HUES64 (cell line): ENCODE data around the gene NEIL3.

Experiments used
- H3K27ac ChIP-seq: 2 replicates; pipeline ENCODE4 v1.7.0; 2013; ENCODE audit warnings: low read depth, low read length, inconsistent platforms
- H3K27me3 ChIP-seq: 2 replicates; pipeline ENCODE4 v1.6.1; 2013; ENCODE audit warnings: mild to moderate bottlenecking, low read length; ENCODE audit not compliant: insufficient read depth
- H3K36me3 ChIP-seq: 2 replicates; pipeline ENCODE4 v1.6.1; 2013; ENCODE audit warnings: mild to moderate bottlenecking, low read length; ENCODE audit not compliant: insufficient read depth
- H3K4me1 ChIP-seq: 2 replicates; pipeline ENCODE4 v1.6.1; 2013; ENCODE audit warnings: mild to moderate bottlenecking, low read length, moderate library complexity; ENCODE audit not compliant: insufficient read depth
- H3K4me3 ChIP-seq: 2 replicates; pipeline ENCODE4 v1.5.1; 2013; ENCODE audit warnings: mild to moderate bottlenecking, low read length, moderate library complexity
- H3K9ac ChIP-seq: 2 replicates; pipeline ENCODE4 v1.6.1; 2013; ENCODE audit warnings: mild to moderate bottlenecking, low read depth, low read length
- H3K9me3 ChIP-seq: 2 replicates; pipeline ENCODE4 v1.6.1; 2013; ENCODE audit warnings: low read depth, low read length; ENCODE audit not compliant: insufficient read depth
- WGBS: fragments of 150-250, 120-280 bp; methylation state at CpG from one replicate; pipeline ENCODE4 v1.1.7; 2013; ENCODE audit warnings: missing lambda C conversion rate; 5-methylcytosine and 5-hydroxymethylcytosine counted together

NEIL3 gene

GRCh38 chr4:177282284-177282835, 27.3 kb upstream of the NEIL3 start:
- WGBS = 92% methylated on average over 5 of the region's 5 CpGs

GRCh38 chr4:177283167-177283566, 26.5 kb upstream of the NEIL3 start:
- Histone ChIP-seq H3K9me3 (no peaks in the 10 kb centered on the region), H3K4me1 (no peaks in the 10 kb centered on the region), H3K9ac (no peak overlapping the region), H3K36me3 (no peaks in the 10 kb centered on the region), H3K27ac (no peak overlapping the region), H3K27me3 (no peaks in the 10 kb centered on the region), H3K4me3 (no peak overlapping the region)
- 93% methylated on average over 2 of the region's 2 CpGs for WGBS

More at GRCh38 chr4:177282284-177282835, 27.3 kb upstream of the NEIL3 start:
- Histone ChIP-seq H3K9me3 (no peaks in the 10 kb centered on the region), H3K27me3 (no peaks in the 10 kb centered on the region), H3K9ac (no peak overlapping the region), H3K27ac (no peak overlapping the region), H3K36me3 (no peaks in the 10 kb centered on the region), H3K4me1 (no peaks in the 10 kb centered on the region), H3K4me3 (no peak overlapping the region)

- Histone ChIP-seq H3K4me1 (no peaks in the 10 kb centered on the region), H3K27me3 (no peaks in the 10 kb centered on the region), H3K4me3 (no peak overlapping the region), H3K27ac (no peak overlapping the region), H3K36me3 (no peaks in the 10 kb centered on the region), H3K9ac (no peak overlapping the region), H3K9me3 (no peaks in the 10 kb centered on the region)
- WGBS = 92% methylated on average over 6 of the region's 6 CpGs
Observed at GRCh38 chr4:177285953-177286352, 23.7 kb upstream of the NEIL3 start.

GRCh38 chr4:177287255-177287654, 22.4 kb upstream of the NEIL3 start:
- Histone ChIP-seq H3K9ac (no peak overlapping the region), H3K4me1 (no peaks in the 10 kb centered on the region), H3K27ac (no peak overlapping the region), H3K27me3 (no peaks in the 10 kb centered on the region), H3K4me3 (no peak overlapping the region), H3K36me3 (no peaks in the 10 kb centered on the region), H3K9me3 (no peaks in the 10 kb centered on the region)
- WGBS = 95% methylated on average over 1 of the region's 1 CpG

GRCh38 chr4:177288335-177288734, 21.3 kb upstream of the NEIL3 start:
- Histone ChIP-seq H3K4me1 (no peaks in the 10 kb centered on the region), H3K27ac (no peak overlapping the region), H3K27me3 (no peaks in the 10 kb centered on the region), H3K9ac (no peak overlapping the region), H3K4me3 (no peak overlapping the region), H3K36me3 (no peaks in the 10 kb centered on the region), H3K9me3 (no peaks in the 10 kb centered on the region)
- WGBS = no CpG with 5 or more reads among the region's 1 CpG

- H3K4me3 ChIP-seq = no peak overlapping the region
- H3K36me3 ChIP-seq = no peaks in the 10 kb centered on the region
- H3K9me3 ChIP-seq = no peaks in the 10 kb centered on the region
- WGBS = 98% methylated on average over 6 of the region's 6 CpGs
- H3K4me1 ChIP-seq = peaks cover 5% of the 10 kb centered on the region; the same call in 1 of the 2 replicates
- no peaks in the 10 kb centered on the region for H3K27me3 ChIP-seq
- no peak overlapping the region for H3K27ac ChIP-seq
- no peak overlapping the region for H3K9ac ChIP-seq
Observed at GRCh38 chr4:177290780-177291179, 18.9 kb upstream of the NEIL3 start.

GRCh38 chr4:177292171-177292570, 17.5 kb upstream of the NEIL3 start:
- no peak overlapping the region for H3K27ac ChIP-seq

GRCh38 chr4:177293208-177294033, 16.3 kb upstream of the NEIL3 start:
- 92% methylated on average over 5 of the region's 5 CpGs for WGBS
- H3K36me3 ChIP-seq = no peaks in the 10 kb centered on the region
- no peak overlapping the region for H3K4me3 ChIP-seq

More at GRCh38 chr4:177292171-177292570, 17.5 kb upstream of the NEIL3 start:
- H3K36me3 ChIP-seq = no peaks in the 10 kb centered on the region
- H3K9ac ChIP-seq = no peak overlapping the region
- 0 out of 2 replicates have a peak, but pooled peaks cover 2% of the 10 kb centered on the region for H3K9me3 ChIP-seq
- WGBS = 97% methylated on average over 2 of the region's 2 CpGs
- H3K4me1 ChIP-seq = peaks cover 5% of the 10 kb centered on the region; the same call in 1 of the 2 replicates
- H3K27me3 ChIP-seq = no peaks in the 10 kb centered on the region
- H3K4me3 ChIP-seq = no peak overlapping the region

GRCh38 chr4:177297785-177298391, 11.8 kb upstream of the NEIL3 start:
- H3K4me3 ChIP-seq = no peak overlapping the region
- 83% methylated on average over 1 of the region's 2 CpGs for WGBS
- peaks cover 5% of the 10 kb centered on the region; the same call in 1 of the 2 replicates for H3K4me1 ChIP-seq
- H3K27me3 ChIP-seq = no peaks in the 10 kb centered on the region
- H3K27ac ChIP-seq = no peak overlapping the region
- peaks cover 19% of the 10 kb centered on the region for H3K9me3 ChIP-seq
- no peaks in the 10 kb centered on the region for H3K36me3 ChIP-seq
- H3K9ac ChIP-seq = no peak overlapping the region

More at GRCh38 chr4:177293208-177294033, 16.3 kb upstream of the NEIL3 start:
- Histone ChIP-seq H3K4me1 (peaks cover 5% of the 10 kb centered on the region; the same call in 1 of the 2 replicates), H3K27ac (no peak overlapping the region), H3K9ac (no peak overlapping the region), H3K9me3 (peaks cover 13% of the 10 kb centered on the region), H3K27me3 (no peaks in the 10 kb centered on the region)

GRCh38 chr4:177301126-177301639, 8.5 kb upstream of the NEIL3 start:
- H3K27ac ChIP-seq = no peak overlapping the region
- H3K27me3 ChIP-seq = no peaks in the 10 kb centered on the region
- H3K9me3 ChIP-seq = peaks cover 19% of the 10 kb centered on the region
- no peaks in the 10 kb centered on the region for H3K36me3 ChIP-seq
- no peaks in the 10 kb centered on the region for H3K4me1 ChIP-seq
- WGBS = 95% methylated on average over 2 of the region's 4 CpGs
- no peak overlapping the region for H3K9ac ChIP-seq
- H3K4me3 ChIP-seq = no peak overlapping the region
